ENCODE measurements around the gene IRF7.

IRF7 gene

DNA sequence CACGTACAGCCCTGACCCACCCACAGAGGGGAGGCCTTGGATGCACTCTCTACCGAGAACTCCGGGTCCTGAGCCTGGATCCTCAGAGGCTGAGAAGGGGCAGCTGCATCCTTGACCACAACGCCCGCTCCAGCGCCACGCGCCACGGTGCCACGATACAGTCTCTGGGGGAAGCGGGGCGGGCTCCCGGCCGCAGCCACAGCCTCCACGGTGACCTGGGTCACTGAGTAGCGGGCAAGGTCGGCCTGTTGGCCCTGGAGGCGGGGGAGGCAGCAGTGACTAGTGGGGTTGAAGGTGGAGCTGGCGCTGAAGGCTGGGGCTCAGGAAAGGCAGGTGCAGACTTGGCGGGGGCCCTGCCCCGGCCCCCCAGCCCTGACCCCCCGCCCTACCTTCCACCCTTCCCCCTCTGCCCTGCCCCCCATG is 3.9 kb upstream of the IRF7 start:
- DNase-seq (ENCODE audit: low spot score): no peak
- TF ChIP-seq, protein P1, sequence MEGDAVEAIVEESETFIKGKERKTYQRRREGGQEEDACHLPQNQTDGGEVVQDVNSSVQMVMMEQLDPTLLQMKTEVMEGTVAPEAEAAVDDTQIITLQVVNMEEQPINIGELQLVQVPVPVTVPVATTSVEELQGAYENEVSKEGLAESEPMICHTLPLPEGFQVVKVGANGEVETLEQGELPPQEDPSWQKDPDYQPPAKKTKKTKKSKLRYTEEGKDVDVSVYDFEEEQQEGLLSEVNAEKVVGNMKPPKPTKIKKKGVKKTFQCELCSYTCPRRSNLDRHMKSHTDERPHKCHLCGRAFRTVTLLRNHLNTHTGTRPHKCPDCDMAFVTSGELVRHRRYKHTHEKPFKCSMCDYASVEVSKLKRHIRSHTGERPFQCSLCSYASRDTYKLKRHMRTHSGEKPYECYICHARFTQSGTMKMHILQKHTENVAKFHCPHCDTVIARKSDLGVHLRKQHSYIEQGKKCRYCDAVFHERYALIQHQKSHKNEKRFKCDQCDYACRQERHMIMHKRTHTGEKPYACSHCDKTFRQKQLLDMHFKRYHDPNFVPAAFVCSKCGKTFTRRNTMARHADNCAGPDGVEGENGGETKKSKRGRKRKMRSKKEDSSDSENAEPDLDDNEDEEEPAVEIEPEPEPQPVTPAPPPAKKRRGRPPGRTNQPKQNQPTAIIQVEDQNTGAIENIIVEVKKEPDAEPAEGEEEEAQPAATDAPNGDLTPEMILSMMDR (IDR thresholded peaks at IDR 0.05; ENCODE audit: extremely low read depth, missing control alignments): no peak

DNA sequence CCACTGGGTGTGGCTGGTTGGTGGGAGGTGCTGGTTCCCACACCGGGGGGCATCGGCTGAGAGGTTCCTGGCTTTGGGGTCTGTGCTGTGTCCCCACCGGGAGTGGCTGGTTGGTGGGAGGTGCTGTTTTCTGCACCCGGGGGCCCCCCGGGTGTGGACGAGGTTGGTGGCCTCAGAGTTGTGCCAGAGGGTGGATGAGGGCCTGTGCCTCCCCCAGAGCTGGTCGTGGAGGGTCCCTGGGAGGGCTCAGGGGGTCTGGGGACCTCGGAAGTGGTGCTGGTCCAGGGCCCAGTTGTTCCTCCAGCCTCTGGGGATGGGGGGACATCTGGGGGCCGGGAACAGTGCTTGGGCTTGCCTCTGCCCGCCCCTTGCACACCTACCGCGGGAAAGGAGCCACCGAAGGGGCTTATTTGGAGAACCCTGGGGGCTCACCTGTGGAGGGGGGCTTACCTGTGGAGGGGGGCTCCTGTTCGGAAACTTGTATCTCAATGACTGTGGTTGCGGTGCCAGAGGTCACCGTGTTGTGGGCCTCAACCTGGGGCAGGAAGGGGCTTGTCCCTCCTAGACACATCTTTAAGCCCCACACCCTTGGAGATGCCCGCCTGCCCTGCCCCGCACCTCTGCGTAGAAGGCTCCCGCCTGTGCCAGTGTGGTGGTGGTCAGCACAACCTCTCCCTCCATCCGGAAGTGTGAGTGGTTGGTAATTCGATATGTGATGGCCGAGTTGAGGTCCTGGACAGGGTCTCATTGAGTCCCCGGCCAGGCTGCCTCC is 3.3 kb upstream of the IRF7 start:
- TF ChIP-seq, protein P1 (IDR thresholded peaks at IDR 0.05; ENCODE audit: extremely low read depth, missing control alignments): no peak
- DNase-seq (ENCODE audit: low spot score): no peak

DNA sequence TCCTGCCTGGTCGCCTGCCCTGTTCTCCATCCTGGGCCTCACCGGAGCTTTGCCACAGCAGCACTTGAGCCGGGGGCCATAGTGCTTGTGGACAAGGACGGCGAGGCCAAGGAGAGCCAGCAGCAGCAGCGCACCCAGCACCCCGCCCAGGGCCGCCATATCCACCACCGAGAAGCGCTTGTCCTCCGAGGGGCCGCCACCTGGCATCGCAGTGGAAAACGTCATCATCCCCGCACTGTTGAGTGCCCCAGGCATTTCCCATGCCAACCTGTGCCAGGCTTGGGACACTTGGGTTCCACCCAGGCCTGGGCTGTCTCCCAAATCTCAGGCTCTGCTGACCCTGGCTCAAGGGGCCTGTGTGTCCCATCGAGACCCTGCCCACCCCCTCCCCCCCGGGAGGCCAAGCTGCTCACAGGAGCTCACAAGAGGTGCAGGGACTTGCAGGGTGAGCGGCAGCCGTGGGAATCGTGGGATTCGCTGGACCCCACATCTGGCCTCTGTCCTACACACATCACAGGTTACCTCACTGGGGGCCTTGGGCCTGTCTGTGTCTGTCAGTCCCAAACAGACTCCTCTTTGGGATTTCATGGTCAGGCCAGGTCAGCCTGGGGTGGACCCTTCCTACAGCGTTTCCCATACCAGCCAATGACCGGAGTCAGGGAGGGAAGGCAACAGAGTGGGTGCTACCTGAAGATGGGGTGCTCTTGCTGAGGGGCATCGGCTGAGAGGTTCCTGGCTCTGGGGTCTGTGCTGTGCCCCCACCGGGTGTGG is 2.3 kb upstream of the IRF7 start:
- TF ChIP-seq, protein P1 (IDR thresholded peaks at IDR 0.05; ENCODE audit: extremely low read depth, missing control alignments): no peak
- DNase-seq (ENCODE audit: low spot score): no peak

DNA sequence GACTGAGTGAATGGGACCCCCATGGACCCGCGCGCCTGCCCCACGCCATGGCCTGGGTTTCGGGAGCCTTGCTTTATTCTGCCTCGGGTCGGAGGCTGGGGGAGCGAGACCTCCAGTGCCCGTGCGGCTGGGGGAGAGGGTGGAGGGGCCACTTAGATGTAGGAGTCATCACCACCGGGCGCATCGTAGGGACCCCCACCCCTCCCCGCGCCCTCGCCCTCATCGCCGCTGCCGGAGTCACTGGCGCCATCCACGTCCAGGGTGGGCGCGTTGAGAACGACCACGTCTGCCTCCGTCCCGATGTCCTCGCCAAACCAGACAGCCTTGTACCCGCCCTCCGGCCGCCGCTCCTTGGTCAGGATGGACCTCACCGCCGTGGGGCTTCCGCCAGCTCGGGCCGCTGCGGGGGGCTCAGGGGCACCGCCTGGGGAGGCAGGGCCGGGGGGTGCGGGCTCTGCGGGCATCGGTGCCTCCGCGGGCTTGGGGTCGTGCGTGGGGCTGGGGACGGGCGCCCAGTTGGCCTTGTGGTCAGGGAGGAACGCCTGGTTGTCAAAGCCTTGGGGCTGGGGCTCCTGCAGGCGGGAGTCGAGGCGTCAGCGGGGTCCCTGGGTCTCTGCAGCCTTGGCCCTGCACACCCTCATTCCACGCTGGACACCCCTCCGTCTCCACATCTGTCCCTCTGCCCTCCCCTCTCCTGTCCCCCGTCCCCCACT is 1.6 kb upstream of the IRF7 start:
- DNase-seq (ENCODE audit: low spot score): no peak
- TF ChIP-seq, protein P1 (IDR thresholded peaks at IDR 0.05; ENCODE audit: extremely low read depth, missing control alignments): no peak

DNA sequence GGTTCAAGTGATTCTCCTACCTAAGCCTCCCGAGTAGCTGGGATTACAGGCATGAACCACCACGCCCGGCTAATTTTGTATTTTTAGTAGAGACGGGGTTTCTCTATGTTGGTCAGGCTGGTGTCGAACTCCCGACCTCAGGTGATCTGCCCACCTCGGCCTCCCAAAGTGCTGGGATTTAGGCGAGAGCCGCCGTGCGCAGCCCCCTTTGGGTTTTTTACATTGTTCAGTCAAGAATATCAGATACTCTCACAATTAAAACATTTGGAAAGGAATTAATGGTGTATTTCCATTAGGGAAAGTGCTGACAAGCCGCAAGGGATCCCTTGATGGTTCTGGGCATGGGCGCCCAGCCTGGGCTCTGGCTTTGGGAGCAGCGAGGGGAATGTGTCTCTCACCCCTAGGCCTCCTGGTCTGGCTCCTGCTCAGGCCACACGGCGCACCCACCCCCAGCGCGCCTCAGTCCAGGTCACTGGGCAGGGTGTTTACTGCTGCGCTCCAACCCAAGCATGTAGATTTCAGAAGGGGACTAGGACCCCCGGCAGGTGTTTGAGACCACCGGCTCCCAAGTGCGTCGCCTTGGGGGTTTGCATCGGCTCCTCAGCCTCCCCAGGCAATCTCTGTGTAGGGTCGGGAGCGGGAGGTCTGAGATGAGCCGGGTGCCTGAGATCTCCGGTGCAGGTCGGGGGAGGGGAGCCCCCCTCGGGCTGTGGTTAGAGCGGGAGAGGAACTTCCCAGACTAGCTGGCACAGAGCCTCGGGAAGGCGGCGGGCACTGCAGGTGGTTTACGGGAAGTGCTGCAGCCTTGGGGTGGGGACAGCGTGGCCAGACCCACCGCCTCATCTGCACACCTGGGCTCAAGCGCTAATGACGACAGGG is 809 bp upstream of the IRF7 start:
- TF ChIP-seq, protein P1 (IDR thresholded peaks at IDR 0.05; ENCODE audit: extremely low read depth, missing control alignments): no peak
- DNase-seq (ENCODE audit: low spot score): no peak

DNA sequence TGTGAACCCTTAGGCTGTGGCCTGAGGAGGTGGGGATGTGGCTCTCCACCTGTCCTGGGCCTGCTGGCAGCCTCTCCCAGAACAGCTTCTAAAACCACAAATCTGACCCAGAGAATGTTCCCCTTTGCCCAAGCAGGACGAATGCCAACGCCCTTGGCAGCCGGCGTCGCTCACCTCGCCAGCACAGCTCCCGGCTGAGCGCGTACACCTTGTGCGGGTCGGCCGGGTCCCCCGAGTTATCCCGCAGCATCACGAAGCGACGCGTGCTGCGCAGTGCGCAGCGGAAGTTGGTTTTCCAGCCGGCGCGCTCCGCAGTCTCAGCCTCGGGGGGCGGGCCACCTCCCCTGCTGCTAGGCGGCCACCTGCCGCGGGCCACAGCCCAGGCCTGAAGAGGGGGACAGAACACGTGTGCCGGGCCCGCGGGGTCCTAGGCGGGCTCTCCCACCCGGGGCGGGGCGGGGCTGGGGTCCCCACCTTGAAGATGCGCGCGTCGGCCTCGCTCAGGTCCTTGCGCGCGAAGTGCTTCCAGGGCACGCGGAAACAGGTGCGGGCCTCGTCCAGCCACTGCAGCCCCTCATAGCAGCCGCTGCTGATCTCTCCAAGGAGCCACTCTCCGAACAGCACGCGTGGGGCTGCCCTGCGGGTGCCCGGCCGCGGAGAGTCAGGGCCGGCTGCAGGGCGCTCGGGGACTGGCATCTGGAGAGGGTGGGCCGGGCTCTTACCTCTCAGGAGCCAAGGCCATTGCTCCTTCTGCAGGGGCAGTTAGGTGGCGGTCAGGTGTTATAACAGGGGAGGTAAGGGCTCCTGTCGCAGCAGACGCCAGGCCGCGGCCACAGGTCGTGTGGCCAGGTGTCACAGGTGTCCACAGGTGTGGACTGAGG is 887 bp downstream of the IRF7 start:
- no peak for DNase-seq (ENCODE audit: low spot score)
- TF ChIP-seq, protein P1 (IDR thresholded peaks at IDR 0.05; ENCODE audit: extremely low read depth, missing control alignments): no peak
